ENCODE measurements around the gene TRIM72. TPM values are rescaled to one million over a fixed set of nuclear protein-coding genes. Genes with fewer than 3 reads are reported as not detected.

Gene TRIM72
- total and polyA plus RNA-seq, 2 of the 8 experiments (the other 6 are each of a cell fraction or from before 2014, with no cell fraction given): 0.57 to 2.1 TPM

DNA sequence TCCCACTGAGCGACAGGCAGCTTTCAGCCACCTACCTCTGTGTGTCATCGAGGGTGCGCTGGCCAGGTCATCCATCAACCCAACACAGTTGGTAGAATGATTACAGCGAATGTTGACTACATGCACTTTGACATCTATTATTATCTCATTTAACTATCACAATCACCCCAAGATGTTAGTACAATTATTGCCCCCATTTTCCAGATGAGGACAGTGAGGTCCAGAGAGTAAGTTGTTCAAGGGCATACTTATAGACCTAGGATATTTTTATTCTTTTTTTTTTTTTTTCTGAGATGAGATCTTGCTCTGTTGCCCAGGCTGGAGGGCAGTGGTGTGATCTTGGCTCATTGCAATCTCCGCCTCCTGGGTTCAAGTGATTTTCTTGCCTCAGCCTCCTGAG, 37.5 kb downstream of the TRIM72 start:
- WGBS, 2 experiments (ENCODE audit: extremely low coverage in 1 of 2, insufficient coverage in 1 of 2, insufficient read length in 1 of 2, insufficient replicate concordance in 2 of 2, low coverage in 1 of 2, low lambda C conversion rate in 2 of 2, missing lambda C conversion rate in 1 of 2): 92% methylated on average over 5 of the region's 5 CpGs; no CpG with 5 or more reads in 1 of the 2 experiments

More for the DNA sequence above, 37.5 kb downstream of the TRIM72 start:
- Histone ChIP-seq H3K36me3 (ENCODE audit: control insufficient read depth in 2 of 4, insufficient read depth in 4 of 4, low read length in 3 of 4) (no peaks in the 10 kb centered on the region), H3K4me3 (ENCODE audit: extremely low read depth in 1 of 4, insufficient read depth in 2 of 4, low read depth in 3 of 4, low read length in 4 of 4) (no peak overlapping the region), H2AFZ (ENCODE audit: low read length) (no peak overlapping the region), H2BK12ac (ENCODE audit: low read depth, low read length) (peak overlapping the region; percentile 69; the same call in 1 of the 2 replicates), H2AK5ac (ENCODE audit: low read depth, low read length) (no peak overlapping the region), H4K5ac (ENCODE audit: insufficient read length, low read depth, low read length) (no peak overlapping the region), H2BK120ac (replicated peaks; ENCODE audit: low read depth, low read length) (no peak overlapping the region), H2BK5ac (ENCODE audit: low read depth, low read length) (0 out of 2 replicates have a peak overlapping the region, but pooled peaks have one; percentile 64), H3K4ac (replicated peaks; ENCODE audit: insufficient read length, low read depth, low read length) (no peak overlapping the region), H3K56ac (replicated peaks; ENCODE audit: insufficient read length, low read depth, low read length) (no peak overlapping the region), H3K4me1 (replicated peaks in 1 of 4; ENCODE audit: control insufficient read depth in 3 of 4, insufficient read depth in 4 of 4, low read length in 3 of 4) (peaks cover 0 to 6% (median under 1%) of the 10 kb centered on the region in 4 experiments; a peak in 4 of 7 replicates), H2BK20ac (ENCODE audit: low read length) (no peak overlapping the region), H3K4me2 (ENCODE audit: insufficient read depth in 1 of 2, low read depth in 2 of 2, low read length in 2 of 2) (no peak overlapping the region), H3K79me1 (ENCODE audit: low read depth, low read length) (no peaks in the 10 kb centered on the region), H3K14ac (ENCODE audit: insufficient read length) (no peak overlapping the region), H4K8ac (ENCODE audit: extremely low read depth, insufficient read depth, low read length) (no peak overlapping the region), H3K27me3 (replicated peaks in 1 of 4; ENCODE audit: control insufficient read depth in 3 of 4, extremely low read depth in 1 of 4, insufficient read depth in 3 of 4, low read length in 3 of 4) (peaks cover 0 to 3% (median 0%) of the 10 kb centered on the region in 4 experiments; a peak in 1 of 7 replicates), H3K27ac (ENCODE audit: low read depth, low read length) (no peak overlapping the region), H3K18ac (ENCODE audit: extremely low read depth, low read length) (no peak overlapping the region), H3K9me3 (ENCODE audit: insufficient read depth in 2 of 2, low read depth in 1 of 2, low read length in 1 of 2) (no peaks in the 10 kb centered on the region), H3K23me2 (ENCODE audit: low read depth, low read length) (no peaks in the 10 kb centered on the region), H2BK15ac (ENCODE audit: low read length) (0 out of 2 replicates have a peak overlapping the region, but pooled peaks have one; percentile 53), H3K79me2 (ENCODE audit: control insufficient read depth in 1 of 2, insufficient read depth in 2 of 2, low read length in 2 of 2) (no peaks in the 10 kb centered on the region), H3K9ac (replicated peaks in 1 of 4; ENCODE audit: extremely low read depth in 1 of 4, low read depth in 3 of 4, low read length in 3 of 4) (no peak overlapping the region), H4K20me1 (replicated peaks in 1 of 2; ENCODE audit: control insufficient read depth in 1 of 2, insufficient read depth in 2 of 2, low read length in 2 of 2) (no peaks in the 10 kb centered on the region), H3K23ac (ENCODE audit: insufficient read length) (no peak overlapping the region), H4K91ac (replicated peaks; ENCODE audit: insufficient read length, low read length) (peak overlapping the region; percentile 3)
- DNase-seq (ENCODE audit: low read depth in 1 of 2, low spot score in 2 of 2): no peak
- TF ChIP-seq GTF2F1 (IDR thresholded peaks at IDR 0.05; ENCODE audit: borderline replicate concordance, low read depth, low read length) (no peak), CEBPB (IDR thresholded peaks at IDR 0.05; ENCODE audit: low read depth, low read length) (no peak), SUZ12 (IDR thresholded peaks at IDR 0.05; ENCODE audit: low read length) (no peak)
- ChIA-PET POLR2A (ENCODE audit: partially characterized antibody) (no interaction called here), CTCF (ENCODE audit: partially characterized antibody) (no interaction called here)
- FAIRE-seq: no peak

All from H1 (cell line).